BE2C (cell line): ENCODE data around the gene SMCO2.

Experiments
- DNase-seq: peaks from one replicate; pipeline ENCODE4 v3.0.0-alpha.2; 2020
- H3K27me3 ChIP-seq: fragments of 250-450 bp; sonication (Bioruptor Pico); 2 replicates; pipeline ENCODE4 v1.5.1; 2020; ENCODE audit warnings: mild to moderate bottlenecking
- H3K36me3 ChIP-seq: fragments of 250-450 bp; sonication (Bioruptor Pico); 2 replicates; pipeline ENCODE4 v1.5.1; 2020; ENCODE audit warnings: mild to moderate bottlenecking
- H3K4me1 ChIP-seq: fragments of 250-450 bp; sonication (Bioruptor Pico); 2 replicates; pipeline ENCODE4 v1.5.1; 2020
- H3K4me3 ChIP-seq: 2 replicates; pipeline ENCODE4 v1.5.1; 2011; ENCODE audit warnings: low read depth, low read length
- H3K9me3 ChIP-seq: fragments of 250-450 bp; sonication (Bioruptor Pico); 2 replicates; pipeline ENCODE4 v1.5.1; 2020
- TF ChIP-seq, protein P1 (sequence below): IDR thresholded peaks from 2 replicates; pipeline ENCODE4 v1.5.1; 2012; ENCODE audit warnings: mild to moderate bottlenecking, low read depth, low read length

SMCO2 gene

DNA sequence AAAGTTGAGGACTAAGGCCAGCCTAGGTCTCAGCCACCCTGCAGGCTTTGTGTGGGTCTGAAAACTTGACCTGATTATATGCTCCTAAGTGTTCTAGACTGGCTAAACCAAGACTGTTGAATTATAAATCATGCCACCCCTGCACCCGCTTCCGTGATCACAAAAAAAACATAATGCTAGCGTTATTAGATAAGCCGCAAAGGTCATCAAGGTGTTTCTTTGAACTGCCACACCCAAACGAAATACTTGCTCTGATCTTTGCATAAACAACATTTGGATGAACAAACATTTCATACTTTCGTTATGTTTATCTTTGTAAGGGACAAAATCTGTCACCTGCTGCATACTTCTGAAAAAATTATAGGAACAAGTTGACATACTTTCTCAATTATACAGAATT, 2.5 kb downstream of the SMCO2 start:
- no peaks in the 10 kb centered on the region for H3K27me3 ChIP-seq
- H3K4me3 ChIP-seq: no peak overlapping the region
- no peaks in the 10 kb centered on the region for H3K4me1 ChIP-seq
- TF ChIP-seq, protein P1, sequence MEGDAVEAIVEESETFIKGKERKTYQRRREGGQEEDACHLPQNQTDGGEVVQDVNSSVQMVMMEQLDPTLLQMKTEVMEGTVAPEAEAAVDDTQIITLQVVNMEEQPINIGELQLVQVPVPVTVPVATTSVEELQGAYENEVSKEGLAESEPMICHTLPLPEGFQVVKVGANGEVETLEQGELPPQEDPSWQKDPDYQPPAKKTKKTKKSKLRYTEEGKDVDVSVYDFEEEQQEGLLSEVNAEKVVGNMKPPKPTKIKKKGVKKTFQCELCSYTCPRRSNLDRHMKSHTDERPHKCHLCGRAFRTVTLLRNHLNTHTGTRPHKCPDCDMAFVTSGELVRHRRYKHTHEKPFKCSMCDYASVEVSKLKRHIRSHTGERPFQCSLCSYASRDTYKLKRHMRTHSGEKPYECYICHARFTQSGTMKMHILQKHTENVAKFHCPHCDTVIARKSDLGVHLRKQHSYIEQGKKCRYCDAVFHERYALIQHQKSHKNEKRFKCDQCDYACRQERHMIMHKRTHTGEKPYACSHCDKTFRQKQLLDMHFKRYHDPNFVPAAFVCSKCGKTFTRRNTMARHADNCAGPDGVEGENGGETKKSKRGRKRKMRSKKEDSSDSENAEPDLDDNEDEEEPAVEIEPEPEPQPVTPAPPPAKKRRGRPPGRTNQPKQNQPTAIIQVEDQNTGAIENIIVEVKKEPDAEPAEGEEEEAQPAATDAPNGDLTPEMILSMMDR: no peak
- no peak for DNase-seq
- no peaks in the 10 kb centered on the region for H3K9me3 ChIP-seq
- no peaks in the 10 kb centered on the region for H3K36me3 ChIP-seq

DNA sequence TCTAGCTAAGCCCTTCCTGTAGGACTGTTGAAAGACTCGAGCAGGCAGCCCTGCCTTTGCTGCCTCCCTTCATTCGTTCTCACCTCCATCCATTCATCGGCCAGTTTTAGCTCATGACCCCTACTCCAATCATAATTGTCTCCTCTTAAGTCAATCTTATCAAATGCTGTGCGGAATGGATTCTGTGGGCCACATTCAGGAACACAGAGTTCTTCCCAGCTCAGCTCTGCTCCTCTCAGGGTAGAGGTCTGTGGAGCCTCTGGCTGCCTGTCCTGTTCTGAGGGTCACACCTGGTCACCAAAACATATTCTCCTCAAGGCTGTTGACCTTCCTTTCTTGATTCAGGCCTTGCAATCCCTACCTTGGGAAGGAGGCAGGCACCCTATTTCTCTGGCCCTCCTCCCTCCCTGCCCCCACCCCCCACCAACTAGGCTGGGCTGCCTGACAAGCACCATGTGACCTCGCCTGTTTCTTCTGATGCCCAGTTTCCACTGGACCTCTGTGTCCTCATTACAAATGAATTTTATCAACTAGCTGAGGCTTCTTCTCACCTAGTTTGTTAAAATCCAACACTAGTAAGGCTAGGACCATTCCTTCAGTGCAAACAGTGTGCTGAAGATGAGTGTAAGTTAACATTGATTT, 3.5 kb downstream of the SMCO2 start:
- TF ChIP-seq, protein P1: no peak
- no peak overlapping the region for H3K4me3 ChIP-seq
- H3K27me3 ChIP-seq: no peaks in the 10 kb centered on the region

DNA sequence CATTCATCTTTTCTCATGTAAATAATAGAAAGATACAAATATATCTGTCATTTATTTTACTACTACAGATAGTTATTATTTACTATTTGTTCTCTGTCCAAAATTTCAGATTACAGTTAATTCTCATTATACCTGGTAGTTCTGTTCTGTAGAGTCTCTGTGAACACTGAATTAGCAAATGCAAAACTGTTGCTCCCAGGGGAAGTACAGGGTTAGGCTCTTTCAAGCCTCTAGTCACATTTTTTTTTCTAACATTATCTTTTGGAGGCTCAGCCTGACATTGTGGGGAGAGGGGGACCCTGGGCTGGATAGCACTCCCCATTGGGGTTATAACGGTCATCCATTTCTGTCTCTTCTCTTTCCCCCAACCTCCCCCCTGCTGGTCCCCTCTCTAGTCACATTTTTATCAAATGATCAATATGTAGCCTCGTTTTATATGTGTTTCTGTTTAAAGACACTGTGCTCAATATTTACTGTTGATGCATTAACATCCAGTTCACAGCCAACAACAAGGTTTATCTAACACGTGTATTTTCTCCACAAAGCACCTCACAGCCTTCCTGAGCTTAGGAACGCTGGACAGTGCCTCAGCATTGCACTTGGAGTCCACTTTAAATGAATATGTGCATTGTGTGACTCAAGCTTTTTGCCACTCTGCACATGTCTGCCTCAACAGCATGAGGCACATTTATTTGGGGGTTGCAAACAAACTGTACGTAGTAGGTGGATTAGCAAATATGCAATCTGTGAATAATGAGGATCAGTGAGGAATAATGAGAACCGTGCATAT, 4.7 kb downstream of the SMCO2 start:
- no peaks in the 10 kb centered on the region for H3K4me1 ChIP-seq
- TF ChIP-seq, protein P1: no peak
- no peak for DNase-seq
- H3K27me3 ChIP-seq: no peaks in the 10 kb centered on the region
- no peaks in the 10 kb centered on the region for H3K36me3 ChIP-seq
- H3K4me3 ChIP-seq: no peak overlapping the region
- no peaks in the 10 kb centered on the region for H3K9me3 ChIP-seq

More for the DNA sequence above, 3.5 kb downstream of the SMCO2 start:
- H3K9me3 ChIP-seq: no peaks in the 10 kb centered on the region
- H3K4me1 ChIP-seq: no peaks in the 10 kb centered on the region
- DNase-seq: no peak
- H3K36me3 ChIP-seq: no peaks in the 10 kb centered on the region

DNA sequence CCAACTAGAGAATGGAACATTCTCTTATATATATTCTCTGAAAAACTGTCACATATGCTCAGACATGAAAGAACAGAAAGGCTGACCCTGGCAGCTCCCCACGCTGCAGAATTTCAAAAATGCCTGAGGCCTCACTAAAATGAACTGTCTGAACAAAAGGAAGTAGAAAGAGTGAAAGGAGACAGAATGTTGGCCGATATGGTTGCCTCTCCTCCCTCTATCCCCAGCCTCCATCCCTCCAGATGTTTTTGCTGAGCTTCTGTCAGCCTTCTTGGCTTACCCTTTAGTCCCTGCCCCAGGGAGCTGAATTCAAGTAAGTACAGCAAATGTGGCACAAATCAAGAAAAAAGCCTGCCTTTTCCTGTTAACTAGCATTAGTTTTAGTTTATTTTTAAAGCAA, 6.9 kb downstream of the SMCO2 start:
- no peak for DNase-seq
- Histone ChIP-seq H3K4me1 (no peaks in the 10 kb centered on the region), H3K4me3 (no peak overlapping the region), H3K9me3 (no peaks in the 10 kb centered on the region), H3K27me3 (no peaks in the 10 kb centered on the region), H3K36me3 (no peaks in the 10 kb centered on the region)
- TF ChIP-seq, protein P1: no peak

DNA sequence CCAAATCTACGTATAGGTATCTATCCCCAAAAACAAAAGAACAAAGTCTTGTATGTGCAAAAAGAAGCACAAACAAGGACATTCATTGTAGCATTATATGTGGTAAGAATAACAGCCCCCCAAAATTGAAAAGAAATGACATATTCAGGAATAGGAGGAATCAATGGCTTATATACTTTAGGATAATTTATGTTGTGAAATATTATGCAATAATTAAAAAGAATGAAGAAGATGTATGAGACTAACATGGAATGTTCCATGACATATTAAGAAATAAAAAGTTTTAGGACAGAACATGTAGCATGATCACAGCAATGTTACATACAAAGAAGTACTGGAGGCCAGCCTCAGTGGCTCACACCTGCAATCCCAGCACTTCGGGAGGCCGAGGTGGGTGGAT, 9.1 kb downstream of the SMCO2 start:
- TF ChIP-seq, protein P1: no peak
- Histone ChIP-seq H3K36me3 (no peaks in the 10 kb centered on the region), H3K4me3 (no peak overlapping the region), H3K9me3 (no peaks in the 10 kb centered on the region), H3K4me1 (no peaks in the 10 kb centered on the region), H3K27me3 (no peaks in the 10 kb centered on the region)
- no peak for DNase-seq

DNA sequence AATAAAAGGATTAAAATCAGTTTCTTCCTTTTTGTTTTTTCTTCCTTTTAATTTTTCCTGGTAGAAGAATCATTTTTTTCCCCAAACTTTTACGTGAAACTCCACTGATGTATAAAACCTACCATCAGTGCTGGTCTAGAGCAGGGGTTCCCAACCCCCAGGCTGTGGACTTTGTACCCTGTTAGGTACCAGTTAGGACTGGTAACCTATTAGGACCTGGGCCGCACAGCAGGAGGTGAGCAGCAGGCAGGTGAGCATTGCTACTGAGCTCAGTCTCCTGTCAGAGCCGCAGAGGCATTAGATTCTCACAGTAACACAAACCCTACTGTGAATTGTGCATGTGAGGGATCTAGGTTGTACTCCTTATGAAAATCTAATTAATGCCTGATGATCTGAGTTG, 10.1 kb downstream of the SMCO2 start:
- Histone ChIP-seq H3K27me3 (no peaks in the 10 kb centered on the region), H3K4me3 (no peak overlapping the region), H3K36me3 (no peaks in the 10 kb centered on the region), H3K9me3 (no peaks in the 10 kb centered on the region), H3K4me1 (no peaks in the 10 kb centered on the region)
- DNase-seq: no peak
- TF ChIP-seq, protein P1: no peak
